Sciatic nerve (tissue), 2 donors: ENCODE results near the gene MAD1L1. TPM values are rescaled to one million over a fixed set of nuclear protein-coding genes. Genes with fewer than 3 reads are reported as not detected.
A peak's percentile ranks its signal among the peaks of the same experiment; 100 is the strongest.
"Not testable (repeated sequence)": the region's sequence is repeated elsewhere in the genome, so short reads cannot be mapped to it uniquely, and the experiment has no call there.

Experiments
- ATAC-seq: fragments of 200-7000 bp; cut with Tn5 transposase; one replicate; pipeline ENCODE4 v1.9.1; 2020; ENCODE audit warnings: mild to moderate bottlenecking, moderate library complexity
- DNase-seq: peaks from one replicate; pipeline ENCODE4 v3.0.0-alpha.2; 2020; ENCODE audit warnings: low spot score
- intact Hi-C: fragments of 100-400 bp; cut with DNase I; formaldehyde crosslinking; loops from one replicate; pipeline ENCODE4 v1.14.2; 2022
- total RNA-seq: library from RNA; stranded (reverse); fragmentation: NEBNext Ultra II Directional; extraction: Animal tissue kit (Norgen Biotek cat#: 25700); gene quantifications from one replicate; pipeline ENCODE4 v1.2.1, GENCODE V29; 2021
- donor health status: DM: no; HTN: no; CAD: no.
- donor health status: DM: no; HTN: no; CAD: no.

MAD1L1 gene
- total RNA-seq, 1 donor from 2014 or later = 42.1 TPM

DNA sequence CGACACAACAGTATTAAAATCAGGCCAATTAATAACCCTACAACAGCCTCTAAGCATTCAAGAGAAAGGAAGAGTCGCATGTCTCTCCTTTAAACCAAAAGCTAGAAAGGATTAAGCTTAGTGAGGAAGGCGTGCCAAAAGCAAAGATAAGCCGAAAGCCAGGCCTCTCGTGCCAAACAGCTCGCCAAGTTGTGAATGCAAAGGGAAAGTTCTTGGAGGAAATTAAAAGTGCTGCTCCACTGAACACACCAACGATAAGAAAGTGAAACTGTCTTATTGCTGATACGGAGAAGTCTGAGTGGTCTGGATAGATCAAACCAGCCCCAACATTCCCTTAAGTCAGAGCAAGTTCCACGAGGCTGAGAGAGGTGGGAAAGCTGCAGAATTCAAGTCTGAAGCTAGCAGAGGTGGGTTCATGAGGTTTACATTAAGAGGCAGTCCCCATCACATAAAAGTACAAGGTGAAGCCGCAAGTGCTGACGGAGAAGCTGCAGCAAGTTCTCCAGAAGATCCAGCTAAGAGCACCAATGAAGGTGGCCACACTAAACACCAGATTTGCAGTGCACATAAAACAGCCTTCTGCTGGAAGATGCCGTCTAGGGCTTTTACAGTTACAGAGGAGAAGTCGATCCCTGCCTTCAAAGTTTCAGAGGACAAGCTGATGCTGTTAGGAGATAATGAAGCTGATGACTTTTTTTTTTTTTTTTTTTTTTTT lies 194.8 kb downstream of the MAD1L1 start:
- ATAC-seq (peak; percentile 70), DNase-seq (peak; percentile 54)
- intact Hi-C loops = no loop called here

DNA sequence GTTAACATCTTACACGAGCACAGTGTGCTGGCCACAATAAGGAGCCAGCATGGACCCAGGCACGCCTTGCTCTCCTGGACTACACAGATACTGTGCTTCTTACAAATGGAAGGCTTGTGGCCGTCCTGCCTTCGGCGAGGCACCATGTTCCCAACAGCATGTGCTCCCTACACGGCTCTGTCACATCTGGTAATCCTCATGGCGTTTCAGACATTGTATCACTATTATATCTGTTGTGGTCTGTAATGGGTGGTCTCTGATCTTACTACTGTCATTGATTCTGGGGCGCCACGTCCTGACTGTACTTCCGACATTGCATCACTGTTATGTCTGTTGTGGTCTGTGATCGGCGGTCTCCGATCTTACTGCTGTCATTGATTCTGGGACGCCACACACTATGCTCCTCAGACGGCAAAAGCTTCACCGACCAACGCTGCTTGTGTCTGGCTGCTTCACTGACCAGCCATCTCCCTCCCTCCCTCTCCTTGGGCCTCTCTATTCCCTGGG lies 195.4 kb downstream of the MAD1L1 start:
- DNase-seq (peak; percentile 51), ATAC-seq (peak; percentile 50)
- intact Hi-C loops = no loop called here

DNA sequence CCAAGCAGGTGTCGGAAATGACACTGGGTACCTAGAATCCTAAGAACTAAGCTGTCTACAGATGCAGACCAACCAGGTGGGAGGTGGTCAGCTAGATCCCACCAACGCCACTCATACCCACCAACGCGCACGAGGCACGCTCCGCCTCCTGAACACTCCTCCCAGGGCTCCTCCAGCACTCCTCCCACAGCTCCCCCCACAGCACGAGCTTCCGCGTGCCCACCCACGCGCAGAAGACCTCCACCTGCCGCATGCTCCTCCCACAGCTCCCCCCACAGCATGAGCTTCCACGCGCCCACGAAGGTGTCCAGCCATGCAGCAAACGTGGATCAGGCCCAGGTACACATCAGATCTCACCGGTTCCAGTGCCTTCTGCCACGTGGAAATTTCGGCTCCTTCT lies 196.0 kb downstream of the MAD1L1 start:
- ATAC-seq = no peak
- intact Hi-C loops = no loop called here
- peak; percentile 50 for DNase-seq

DNA sequence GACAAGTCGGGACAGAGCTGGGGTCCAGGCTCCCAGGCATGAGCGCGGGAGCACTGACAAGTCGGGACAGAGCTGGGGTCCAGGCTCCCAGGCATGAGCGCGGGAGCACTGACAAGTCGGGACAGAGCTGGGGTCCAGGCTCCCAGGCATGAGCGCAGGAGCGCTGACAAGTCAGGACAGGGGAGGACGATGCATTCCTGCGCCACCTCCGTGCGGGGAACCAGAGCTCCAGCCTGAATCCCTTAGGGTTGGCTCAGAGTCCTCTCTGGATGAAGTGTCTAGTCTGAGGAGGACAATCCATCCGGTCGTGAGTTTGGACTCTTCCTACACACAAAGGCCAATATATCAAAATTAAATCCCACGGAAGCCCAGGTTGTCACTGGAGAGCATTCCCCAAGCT lies 196.5 kb downstream of the MAD1L1 start:
- ATAC-seq, intact Hi-C loops: not testable (repeated sequence)
- DNase-seq = peak; percentile 22

DNA sequence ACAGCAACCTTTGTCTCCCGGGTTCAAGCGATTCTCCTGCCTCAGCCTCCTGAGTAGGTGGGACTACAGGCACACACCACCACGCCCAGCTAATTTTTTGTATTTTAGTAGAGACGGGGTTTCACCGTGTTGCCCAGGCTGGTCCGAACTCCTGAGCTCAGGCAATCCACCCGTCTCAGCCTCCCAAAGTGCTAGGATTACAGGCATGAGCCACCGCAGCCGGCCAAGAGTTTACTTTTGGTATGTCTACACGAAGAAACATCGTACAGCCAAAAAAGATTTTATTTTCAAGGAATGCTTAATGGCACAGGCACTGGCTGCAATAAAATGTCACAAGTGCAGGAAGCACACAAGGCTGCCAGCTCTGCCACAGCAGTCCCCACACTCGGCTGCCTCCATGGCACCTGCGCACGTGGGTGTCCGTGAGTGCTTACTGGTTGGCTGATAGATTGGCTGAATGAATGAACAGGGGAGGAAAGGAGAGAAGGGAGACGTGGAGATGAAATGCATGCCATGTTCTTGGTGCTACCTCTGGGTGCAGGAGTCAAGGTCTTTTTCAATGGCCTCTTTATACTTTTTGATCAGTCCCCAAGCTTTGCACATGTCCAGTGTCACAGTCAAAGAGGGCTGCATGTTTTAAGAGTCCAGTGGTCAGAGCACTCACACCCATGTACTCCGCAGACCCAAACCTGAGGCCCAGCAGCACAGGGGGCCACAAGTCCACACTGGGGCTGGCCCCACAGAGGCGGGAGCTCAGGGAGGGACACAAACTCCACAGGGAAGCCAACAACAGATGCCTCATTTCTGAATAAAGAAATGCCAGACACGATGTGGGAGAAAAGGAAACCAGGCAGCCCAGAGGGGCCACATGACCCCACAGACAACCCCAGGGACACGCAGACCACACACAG lies 198.2 kb downstream of the MAD1L1 start:
- peak; percentile 35 for DNase-seq
- intact Hi-C loops = no loop called here
- ATAC-seq = no peak

DNA sequence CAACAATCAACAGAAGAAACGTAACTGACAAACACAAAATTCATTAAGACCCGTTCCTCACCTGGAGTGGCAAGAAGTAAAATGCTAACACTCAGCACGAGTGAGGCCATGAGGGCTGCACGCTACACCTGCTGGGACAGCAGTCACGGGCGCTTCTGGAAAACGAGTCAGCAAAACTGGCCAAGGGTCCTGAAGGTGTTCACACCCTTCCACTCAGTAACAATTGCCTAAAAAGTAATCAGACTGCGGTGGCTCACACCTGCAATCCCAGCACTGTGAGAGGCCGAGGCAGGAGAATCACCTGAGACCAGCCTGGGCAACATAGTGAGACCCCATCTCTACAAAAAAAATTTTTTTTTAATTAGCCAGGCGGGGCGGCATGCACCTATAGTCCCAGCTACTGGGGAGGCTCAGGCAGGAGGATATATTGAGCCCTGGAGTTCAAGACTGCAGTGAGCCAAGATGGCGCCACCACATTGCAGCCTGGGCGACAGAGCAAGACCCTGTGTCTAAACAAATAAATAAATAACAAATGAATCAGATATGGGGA lies 199.1 kb downstream of the MAD1L1 start:
- DNase-seq = peak; percentile 25
- intact Hi-C loops = no loop called here
- no peak for ATAC-seq

DNA sequence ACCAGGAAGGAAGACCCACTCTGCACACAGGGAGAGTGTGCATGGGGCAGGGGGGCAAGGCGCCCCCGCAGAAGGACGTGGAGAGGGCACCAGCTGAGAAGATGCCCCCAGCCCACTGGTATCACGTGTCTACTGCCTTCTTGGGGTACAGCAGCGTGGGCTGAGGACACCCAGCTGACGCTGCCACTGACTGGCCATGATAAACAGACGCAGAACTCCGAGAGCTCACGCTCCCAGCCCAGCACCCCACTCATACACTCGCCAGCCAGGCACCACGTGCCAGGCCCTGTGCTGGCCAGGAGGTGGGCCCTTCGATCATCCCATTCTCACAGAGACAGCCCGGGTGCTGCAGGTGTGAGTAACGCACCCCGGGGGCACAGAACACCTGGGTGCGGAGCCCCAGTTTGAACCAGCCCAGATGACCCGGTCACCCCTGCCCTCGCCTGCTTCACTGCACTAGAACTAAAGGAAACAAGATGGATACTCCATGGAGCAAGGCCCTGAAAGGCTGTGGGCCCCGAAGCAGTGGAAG lies 199.8 kb downstream of the MAD1L1 start:
- intact Hi-C loops = no loop called here
- DNase-seq = peak; percentile 50
- ATAC-seq = peak; percentile 36

DNA sequence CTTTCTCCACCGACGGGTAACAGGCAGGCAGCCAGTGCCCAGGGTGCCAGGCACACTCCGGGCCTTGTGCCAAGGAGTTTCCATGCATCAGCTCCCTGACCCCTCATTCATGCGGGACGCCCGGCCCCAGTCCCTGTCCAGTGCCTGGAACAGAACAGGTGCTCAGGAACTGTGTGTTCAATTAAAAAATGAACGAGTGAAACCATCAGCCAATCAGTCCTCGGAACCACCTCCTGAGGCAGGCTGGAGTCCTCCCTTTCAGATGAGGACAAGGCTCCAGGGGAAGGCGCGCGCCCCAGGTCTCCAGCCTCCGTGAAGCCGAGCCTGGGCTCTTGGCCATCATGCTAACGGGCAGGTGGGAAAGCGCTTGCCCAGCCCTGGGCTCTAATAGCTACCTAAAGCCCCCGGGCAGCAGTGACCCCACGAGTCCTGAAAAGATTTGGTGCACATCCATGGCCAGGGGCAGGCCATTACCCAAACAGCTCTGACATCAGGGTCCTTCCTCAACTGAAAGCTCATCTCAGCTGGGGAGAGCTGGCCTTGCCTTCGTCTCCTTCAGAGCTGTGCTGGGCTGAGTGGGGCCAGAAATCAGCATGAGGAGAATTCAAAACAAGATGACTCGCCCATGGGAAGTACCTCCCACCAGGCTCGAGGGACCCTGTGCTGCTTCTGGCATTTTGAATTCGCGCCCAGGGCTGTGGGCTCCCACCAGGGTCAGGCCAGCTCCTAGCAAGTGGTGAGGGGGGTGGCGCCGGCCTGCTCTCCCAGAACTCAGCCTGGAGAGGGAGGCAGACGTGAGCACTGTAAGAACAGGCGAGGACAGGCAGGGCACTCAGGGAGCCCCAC lies 200.5 kb downstream of the MAD1L1 start:
- ATAC-seq = peak; percentile 22
- intact Hi-C loops = no loop called here
- peak; percentile 55 for DNase-seq

DNA sequence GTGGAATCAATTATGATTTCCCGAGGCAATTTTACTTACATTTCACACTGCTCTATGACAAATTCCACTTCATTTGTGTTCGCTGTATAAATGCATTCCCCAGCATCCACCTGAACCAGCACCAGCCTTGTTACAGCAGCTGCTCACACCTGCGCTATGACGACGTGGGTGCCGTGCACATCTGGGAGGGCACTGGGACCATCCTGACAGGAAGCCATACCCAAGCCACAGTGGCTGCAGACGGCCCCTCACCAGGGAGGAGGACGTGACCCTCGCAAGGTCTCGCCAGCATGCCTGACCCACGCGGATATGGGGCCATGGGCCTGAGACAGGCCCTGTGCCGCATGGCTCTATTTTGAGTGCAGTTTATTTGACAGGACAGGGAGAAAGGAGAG lies 201.3 kb downstream of the MAD1L1 start:
- DNase-seq (no peak), ATAC-seq (no peak)
- intact Hi-C loops = no loop called here

DNA sequence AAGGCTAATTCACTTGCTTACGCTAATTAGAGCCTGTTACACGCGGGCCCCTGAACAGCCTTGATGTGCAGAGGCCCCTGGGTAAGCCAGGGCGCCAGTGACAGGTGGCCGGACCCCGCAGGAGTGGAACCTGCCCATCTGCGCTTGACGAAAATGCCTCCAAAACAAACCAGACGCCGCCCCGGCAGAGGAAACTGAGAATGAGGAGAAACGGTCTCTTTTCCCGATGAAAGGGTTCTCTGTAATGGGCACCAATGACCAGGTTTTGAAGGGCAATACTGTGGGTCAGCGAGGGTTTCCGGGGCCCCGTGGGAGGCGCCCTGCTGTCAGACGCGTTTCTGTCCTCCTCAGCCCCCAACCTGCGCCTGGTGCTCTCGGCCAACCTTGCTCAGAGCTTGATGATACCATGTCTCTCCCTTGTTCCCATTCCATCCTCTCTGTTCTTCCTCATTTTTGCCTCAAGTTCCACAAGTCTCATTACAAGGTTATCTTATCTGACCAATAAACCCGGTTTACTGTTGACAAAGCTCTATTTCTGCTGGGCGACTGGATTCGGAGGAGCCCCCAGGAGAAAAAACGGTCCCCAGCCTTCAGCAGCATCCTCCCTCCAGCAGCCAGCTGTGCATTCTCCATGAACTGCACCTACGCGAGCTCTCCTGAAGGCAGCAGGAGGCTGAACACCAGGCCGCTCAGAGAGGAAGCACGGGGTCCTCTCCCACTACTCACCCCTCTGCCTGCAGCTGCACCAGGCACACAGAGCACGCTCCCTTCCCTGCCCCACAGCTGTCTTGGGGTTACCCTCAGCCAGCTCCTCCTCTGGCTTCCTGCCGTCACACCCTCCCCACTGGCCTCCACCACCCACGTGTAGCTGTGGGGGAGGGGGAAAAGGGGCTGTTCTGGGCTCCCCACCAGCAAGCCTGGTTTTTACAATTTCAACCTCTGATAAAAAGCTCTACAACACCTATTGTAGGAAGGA lies 202.0 kb downstream of the MAD1L1 start:
- intact Hi-C loops = no loop called here
- peak; percentile 41 for DNase-seq
- ATAC-seq = no peak

DNA sequence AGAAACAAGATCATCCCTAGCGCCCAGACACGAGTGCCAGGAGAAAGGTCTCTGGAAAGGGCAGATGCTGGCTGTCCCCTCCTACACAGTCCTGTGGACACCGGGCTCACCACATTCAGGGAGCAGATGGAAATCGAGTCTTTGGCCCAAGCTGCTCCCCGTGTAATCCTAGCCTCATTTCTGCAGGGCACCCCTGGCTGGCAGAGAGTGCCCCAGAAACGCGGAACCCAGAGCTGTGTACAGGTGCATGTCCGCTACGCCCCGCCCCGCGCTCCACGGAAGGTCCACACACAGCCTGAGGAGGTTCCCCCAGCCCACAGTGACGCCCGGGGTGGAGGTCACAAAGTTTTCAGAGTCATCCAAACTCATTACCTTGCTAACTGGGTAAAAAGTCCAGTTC lies 202.8 kb downstream of the MAD1L1 start:
- peak; percentile 45 for DNase-seq
- ATAC-seq = no peak
- intact Hi-C loops = no loop called here

DNA sequence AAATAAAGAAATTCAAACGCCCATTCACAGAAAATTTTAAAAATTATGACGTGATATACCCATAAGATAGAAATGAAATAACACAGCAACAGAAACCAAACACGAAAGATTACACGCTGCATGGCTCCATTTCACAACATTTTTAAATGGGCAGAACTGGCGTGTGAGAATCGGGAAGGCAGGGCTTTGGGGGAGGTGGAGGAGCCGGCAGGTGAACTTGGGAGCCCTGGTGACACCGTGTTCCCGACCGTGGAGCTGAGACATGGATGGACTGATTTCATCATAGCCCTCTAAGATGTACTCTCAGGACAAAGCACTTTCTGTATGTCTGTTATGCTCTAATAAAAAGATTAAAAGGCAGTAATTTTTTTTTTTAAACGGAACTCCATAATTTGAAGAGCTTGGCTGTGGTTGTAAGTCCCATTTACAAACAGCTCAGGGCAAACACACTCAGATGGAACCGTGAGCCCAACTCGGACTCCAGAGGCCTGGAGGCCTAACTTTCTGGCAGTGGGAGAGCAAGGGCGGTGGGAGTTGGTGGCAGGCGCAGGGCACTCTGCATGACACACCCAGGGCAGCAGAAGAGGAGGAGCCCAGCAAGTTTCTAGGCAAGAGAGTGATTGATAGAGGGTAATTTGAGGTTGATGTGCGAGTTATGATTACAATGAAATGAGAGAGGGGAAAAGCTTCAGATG lies 203.4 kb downstream of the MAD1L1 start:
- no peak for ATAC-seq
- intact Hi-C loops = no loop called here
- peak; percentile 37 for DNase-seq

DNA sequence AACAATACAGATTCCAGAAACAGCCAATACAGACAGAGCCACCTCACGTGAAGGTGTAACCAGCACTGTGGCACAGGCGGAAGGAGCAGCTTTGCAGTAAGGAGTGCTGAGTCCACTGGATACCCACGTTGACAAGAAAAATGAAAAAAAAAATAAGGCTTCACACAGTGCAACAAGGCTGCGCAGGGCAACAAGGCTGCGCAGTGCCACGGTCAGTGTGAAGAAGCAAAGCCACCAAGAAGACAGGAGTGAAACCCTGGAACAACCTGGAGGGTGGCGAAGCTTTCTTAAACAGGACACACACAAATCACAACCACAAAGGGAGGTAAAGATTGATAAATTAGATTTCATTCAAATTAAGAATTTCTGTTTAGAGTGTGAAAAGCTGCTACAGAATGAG lies 204.0 kb downstream of the MAD1L1 start:
- DNase-seq (peak; percentile 8), ATAC-seq (no peak)
- intact Hi-C loops = no loop called here

DNA sequence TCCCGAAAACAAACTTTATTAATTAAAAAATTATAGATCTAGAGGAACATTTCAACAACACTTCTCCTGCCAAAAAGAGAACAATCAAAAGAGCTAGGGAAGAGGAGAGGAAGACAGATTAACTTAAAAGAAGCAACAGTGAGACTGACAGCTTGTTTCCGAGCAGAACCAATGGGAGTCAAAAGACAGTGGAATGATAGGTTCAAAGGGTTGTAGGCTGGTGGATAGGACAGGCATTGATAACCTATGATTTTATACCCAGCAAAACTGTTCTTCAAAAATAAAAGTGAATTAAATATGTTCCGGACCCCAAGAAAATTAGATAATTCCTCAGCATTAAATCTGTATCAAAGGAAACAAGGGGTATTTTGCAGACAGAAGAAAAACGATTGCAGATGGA lies 207.6 kb downstream of the MAD1L1 start:
- no peak for ATAC-seq
- intact Hi-C loops = no loop called here

DNA sequence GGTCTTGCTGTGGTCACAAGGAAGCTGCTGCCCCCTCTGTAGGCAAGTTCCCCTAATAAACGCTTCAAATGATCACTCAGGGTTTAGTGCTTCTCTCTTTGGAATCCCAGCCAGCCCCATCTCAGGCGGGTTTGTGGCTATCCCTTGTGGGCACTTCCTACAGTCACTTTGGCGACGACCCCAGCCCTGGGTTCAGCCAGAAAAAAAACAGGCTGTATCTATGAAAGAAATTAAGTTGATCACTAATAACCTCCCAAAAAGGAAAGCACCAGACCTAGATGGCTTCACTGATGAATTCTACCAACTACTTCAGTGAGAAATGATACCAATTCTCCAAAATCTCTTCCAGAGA lies 208.2 kb downstream of the MAD1L1 start:
- peak; percentile 39 for DNase-seq
- ATAC-seq = no peak
- intact Hi-C loops = no loop called here

More for the DNA sequence above, 207.6 kb downstream of the MAD1L1 start:
- no peak for DNase-seq

DNA sequence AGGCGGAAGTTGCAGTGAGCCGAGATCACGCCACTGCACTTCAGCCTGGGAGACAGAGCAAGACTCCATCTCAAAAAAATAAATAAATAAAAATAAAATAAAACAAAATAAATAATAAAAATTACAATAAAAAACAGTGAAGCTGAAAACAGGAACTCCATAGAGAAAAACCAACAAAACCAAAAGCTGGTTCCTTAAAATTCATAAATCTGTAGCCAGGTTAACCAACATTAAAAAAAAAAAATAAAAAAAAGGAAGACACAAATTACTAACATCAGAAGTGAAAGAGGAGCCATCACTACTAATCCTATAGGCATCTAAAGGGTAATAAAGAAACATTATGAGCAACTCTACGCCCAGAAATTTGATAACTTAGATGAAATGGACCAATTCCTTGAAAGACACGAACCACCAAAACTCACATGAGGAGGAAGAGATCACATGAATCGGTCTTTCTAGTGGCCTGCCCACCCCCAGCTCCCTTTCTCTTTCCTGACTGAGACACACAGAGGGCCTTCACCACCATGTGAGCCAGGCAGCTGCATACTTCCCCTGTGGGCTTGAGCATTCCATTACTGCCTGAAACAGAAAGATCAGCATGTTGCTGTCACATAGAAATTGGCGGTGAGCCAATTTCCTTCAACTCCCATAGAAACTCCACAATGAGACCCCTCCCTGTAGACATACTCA lies 208.7 kb downstream of the MAD1L1 start:
- ATAC-seq (peak; percentile 48), DNase-seq (peak; percentile 46)
- intact Hi-C loops = no loop called here
